Measurements from ENCODE around the gene JAM3.
A peak's percentile ranks its signal among the peaks of the same experiment; 100 is the strongest.

The JAM3 gene

GRCh38 chr11:134041791-134042696, 26.8 kb upstream of the JAM3 start:
- no peak for DNase-seq (ENCODE audit: low read depth, low spot score)
- no peak overlapping the region for H3K4me3 ChIP-seq (ENCODE audit: low read depth, low read length)
- TF ChIP-seq CTCF (IDR thresholded peaks at IDR 0.05; ENCODE audit: low read depth, low read length) = no peak
- in situ Hi-C loops (cut with HindIII; ENCODE audit: low sequenced_read_pairs) = no loop called here

DNA sequence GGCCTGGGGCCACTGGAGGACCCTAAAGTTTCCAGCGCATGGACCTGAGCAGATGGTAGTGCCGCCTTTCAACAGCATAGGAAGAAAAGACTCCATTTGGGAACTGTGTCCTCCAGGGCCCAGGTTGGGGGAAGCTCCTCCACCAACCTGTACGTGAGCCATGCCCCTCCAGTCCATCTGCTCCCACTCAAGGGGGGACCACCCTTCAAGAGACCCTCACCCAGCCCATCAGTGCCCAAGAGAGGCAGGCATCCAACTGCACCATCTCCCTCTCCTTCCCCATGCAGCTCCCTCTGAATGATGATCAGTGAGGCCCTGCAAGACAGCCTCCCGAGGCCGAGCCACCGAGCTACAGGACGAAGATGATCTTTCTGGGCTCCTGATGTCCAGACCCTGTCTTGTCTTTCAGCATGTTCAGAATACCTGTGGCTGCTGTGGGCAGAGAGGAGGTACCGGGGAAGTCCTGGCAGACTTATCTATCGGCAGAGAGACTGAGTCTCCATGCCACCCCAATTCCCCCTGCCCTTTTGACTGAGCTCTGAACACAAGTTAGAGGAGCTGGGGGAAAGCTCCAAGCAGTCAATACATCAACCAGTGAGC, 25.0 kb upstream of the JAM3 start:
- DNase-seq (ENCODE audit: low read depth, low spot score) = no peak
- no peak overlapping the region for H3K4me3 ChIP-seq (ENCODE audit: low read depth, low read length)
- in situ Hi-C loops (cut with HindIII; ENCODE audit: low sequenced_read_pairs) = no loop called here
- no peak for TF ChIP-seq CTCF (IDR thresholded peaks at IDR 0.05; ENCODE audit: low read depth, low read length)

DNA sequence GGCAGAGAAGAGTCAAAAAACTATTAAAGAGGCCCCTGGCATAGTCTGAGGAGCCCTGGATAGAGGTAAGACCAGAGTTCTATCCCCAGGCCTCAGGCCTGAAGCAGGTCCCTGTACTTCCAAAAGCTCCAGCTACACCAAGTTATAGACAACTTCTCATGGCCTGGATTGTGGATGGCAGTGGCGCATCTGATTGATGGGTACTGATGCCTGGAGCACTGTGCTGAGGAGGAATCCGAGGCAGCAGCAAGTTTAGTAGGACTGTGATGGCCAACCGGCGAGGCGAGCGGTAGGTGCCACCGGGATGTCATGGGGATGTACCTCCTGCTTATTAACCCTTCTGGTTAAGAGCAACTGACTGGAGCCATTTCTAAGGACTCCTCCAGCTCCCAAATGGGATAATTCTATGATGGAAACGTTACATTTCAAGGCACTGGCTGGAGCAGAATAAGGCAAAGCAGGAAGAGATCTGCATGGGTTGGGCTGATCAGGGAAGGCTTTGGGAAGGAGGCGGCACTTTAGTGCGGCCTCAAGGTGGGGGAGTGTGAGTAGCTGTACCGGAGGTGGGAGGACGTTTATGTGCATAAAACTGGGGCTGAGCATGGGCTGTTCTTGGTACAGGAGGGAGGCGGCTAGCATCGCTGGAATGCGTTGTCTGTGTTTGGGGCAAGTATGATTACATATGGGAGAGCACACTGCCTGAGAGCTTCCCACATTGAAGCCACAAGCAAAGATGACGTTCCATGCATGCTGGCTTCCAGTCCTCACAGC, 24.2 kb upstream of the JAM3 start:
- in situ Hi-C loops (cut with HindIII; ENCODE audit: low sequenced_read_pairs) = no loop called here
- no peak for TF ChIP-seq CTCF (IDR thresholded peaks at IDR 0.05; ENCODE audit: low read depth, low read length)
- DNase-seq (ENCODE audit: low read depth, low spot score) = no peak
- no peak overlapping the region for H3K4me3 ChIP-seq (ENCODE audit: low read depth, low read length)

GRCh38 chr11:134045799-134046635, 22.9 kb upstream of the JAM3 start:
- in situ Hi-C loops (cut with HindIII; ENCODE audit: low sequenced_read_pairs) = no loop called here
- TF ChIP-seq CTCF (IDR thresholded peaks at IDR 0.05; ENCODE audit: low read depth, low read length) = peak; percentile 44
- no peak for DNase-seq (ENCODE audit: low read depth, low spot score)
- no peak overlapping the region for H3K4me3 ChIP-seq (ENCODE audit: low read depth, low read length)

GRCh38 chr11:134046681-134047449, 22.0 kb upstream of the JAM3 start:
- no peak for DNase-seq (ENCODE audit: low read depth, low spot score)
- no peak for TF ChIP-seq CTCF (IDR thresholded peaks at IDR 0.05; ENCODE audit: low read depth, low read length)
- in situ Hi-C loops (cut with HindIII; ENCODE audit: low sequenced_read_pairs) = no loop called here
- no peak overlapping the region for H3K4me3 ChIP-seq (ENCODE audit: low read depth, low read length)

Measured in astrocyte of the spinal cord (primary cell).